ENCODE measurements around the gene CACNA2D3.

Gene CACNA2D3

DNA sequence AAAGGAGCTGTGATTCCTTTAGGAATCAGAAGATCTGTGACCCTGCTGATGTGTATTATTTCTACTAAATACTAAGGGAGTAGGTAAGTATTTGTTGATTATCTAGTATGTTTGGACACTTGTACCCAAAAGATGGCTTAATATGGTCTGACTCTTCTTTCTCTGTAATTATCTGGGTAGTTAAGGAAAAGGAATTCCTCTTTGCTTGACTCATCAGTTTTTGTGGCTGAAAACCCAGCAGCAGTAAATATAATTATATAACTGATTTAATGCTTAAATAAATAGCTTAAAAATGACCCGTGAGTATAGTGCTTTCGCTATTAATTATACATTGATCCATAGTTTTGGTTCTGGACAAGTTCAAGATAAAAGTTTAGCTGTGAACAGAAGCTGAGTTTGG is 649.7 kb downstream of the CACNA2D3 start:
- TF ChIP-seq, protein P1, sequence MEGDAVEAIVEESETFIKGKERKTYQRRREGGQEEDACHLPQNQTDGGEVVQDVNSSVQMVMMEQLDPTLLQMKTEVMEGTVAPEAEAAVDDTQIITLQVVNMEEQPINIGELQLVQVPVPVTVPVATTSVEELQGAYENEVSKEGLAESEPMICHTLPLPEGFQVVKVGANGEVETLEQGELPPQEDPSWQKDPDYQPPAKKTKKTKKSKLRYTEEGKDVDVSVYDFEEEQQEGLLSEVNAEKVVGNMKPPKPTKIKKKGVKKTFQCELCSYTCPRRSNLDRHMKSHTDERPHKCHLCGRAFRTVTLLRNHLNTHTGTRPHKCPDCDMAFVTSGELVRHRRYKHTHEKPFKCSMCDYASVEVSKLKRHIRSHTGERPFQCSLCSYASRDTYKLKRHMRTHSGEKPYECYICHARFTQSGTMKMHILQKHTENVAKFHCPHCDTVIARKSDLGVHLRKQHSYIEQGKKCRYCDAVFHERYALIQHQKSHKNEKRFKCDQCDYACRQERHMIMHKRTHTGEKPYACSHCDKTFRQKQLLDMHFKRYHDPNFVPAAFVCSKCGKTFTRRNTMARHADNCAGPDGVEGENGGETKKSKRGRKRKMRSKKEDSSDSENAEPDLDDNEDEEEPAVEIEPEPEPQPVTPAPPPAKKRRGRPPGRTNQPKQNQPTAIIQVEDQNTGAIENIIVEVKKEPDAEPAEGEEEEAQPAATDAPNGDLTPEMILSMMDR (IDR thresholded peaks at IDR 0.05) = no peak

DNA sequence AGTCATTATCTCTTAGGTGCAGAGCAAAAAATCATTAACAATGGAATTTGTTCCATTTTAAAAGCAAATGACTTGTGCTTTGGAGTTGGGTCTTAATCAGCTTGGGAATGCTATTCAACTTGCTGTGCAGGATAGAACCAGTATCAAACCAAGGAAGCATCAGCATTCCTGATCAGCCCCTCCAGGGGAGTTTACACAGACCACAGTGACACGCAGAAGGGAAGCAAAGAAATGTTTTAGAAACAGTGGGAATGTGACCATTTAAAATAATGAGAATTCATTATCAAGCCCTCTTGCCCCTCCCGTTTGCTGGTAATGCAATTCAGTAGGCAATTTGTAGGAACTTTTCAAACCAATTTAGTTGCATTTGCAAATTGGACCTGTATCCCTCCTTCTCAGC is 650.4 kb downstream of the CACNA2D3 start:
- TF ChIP-seq, protein P1 (IDR thresholded peaks at IDR 0.05) = no peak

DNA sequence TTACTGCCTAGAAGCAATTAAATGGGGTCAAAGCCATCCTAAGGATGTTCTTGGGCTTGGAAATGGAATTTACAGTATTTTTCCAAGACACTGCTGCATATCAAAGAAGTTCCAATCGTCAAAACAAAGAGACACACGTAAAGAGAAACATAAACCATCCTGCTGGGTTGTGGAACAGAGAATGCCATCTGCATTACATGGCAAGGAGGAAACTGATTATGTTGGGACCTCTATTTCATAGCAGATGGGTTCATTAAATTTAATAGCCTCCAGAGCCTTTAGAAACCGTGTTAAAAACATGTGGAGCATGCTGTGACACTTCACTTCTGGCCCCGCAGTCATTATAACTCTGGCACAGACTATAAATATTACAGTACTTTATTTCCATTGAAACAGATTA is 650.9 kb downstream of the CACNA2D3 start:
- TF ChIP-seq, protein P1 (IDR thresholded peaks at IDR 0.05) = no peak

DNA sequence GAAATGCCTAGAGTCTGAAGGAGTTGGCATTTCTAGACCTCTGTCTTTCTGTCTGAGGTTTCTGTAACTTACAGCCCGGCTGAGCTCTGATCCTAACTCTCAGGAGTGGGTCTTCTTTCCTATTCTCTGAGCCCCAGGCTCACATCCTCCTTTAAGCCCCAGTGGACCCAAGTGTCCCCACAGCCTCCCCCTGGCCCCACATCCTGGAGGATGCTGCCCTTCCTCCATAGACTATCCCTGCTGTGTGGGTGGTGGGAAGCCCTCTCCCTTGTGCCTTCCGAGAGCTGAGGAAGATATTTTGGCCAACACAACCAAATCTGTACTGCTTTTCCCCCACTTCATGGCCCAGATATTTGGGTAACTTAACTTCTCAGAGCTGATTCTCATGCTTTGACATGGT is 654.2 kb downstream of the CACNA2D3 start:
- TF ChIP-seq, protein P1 (IDR thresholded peaks at IDR 0.05) = no peak

DNA sequence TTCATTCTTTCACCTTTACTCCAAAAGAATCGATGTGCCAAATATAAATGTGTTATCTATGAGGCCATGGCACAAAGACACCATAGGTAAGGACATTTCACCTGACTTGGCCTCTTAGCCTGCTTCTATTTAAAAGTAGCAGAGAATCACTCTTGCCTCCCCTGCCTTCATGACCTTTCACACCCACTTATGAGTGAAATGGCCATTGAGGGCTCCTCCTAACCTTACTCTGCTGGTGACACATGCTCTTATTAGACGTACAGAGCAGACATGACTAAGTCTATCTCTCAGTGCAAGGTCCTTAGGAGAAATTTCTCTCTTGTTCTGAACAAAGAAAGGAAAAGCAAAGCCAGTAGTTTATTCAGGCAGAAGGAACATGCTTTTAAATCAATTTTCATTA is 654.8 kb downstream of the CACNA2D3 start:
- TF ChIP-seq, protein P1 (IDR thresholded peaks at IDR 0.05) = no peak

DNA sequence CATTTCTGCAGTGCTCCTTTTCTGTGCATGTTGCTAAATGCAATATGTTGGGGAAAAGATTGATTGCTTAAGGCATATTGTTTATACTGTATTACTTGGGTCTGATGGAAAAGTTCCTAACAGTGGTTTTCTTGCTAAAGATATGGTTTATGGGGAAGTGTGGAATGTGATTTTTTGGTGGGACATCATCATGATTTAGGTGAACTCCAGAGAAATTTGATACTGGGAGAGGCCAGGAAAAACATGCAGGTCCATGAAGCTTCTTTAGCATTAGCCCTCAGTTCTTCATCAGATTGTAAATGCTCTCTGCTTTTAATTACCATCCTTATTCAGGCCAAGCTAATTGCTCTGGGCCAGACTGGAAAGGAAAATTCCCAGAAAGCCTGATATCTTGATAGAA is 658.0 kb downstream of the CACNA2D3 start:
- TF ChIP-seq, protein P1 (IDR thresholded peaks at IDR 0.05) = no peak

DNA sequence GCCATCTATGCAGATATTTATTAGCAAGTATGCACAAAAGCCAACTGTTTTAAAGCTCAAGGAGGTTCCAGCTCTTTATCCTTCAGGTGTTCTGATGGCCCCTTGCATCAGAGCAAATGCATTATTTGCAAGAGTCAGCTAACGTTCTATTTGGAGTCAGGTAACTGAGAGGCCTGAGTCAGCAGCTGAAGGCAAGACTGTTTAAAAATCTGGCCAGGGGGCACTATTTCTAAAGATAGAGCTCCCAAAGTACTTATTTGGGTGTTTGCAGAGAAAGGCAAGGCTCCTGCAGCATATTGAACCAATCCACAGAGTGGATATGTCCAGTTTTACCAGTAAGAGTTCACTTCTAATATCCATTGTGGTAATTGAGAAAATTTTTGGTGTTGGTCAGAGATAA is 659.4 kb downstream of the CACNA2D3 start:
- TF ChIP-seq, protein P1 (IDR thresholded peaks at IDR 0.05) = no peak

DNA sequence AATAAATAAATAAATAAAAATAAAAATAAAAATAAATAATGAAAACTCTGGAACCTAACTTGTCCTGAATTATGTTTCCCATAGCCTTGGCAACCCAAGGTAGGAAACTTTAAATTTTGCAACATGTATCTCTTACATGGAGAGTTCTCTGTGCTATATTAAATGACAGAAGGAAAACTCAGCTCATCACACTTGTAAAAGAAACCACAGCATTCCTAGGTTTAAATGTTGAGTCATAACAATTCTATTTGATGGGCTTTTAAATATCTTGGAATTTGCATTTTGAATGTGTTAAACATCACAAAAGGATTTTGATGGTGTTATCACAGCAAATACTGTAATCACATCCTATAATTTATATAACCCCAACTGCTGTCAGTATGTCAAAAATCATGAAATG is 661.3 kb downstream of the CACNA2D3 start:
- TF ChIP-seq, protein P1 (IDR thresholded peaks at IDR 0.05) = no peak

All from LNCAP (cell line).